Adrenal gland (tissue), 12 donors: ENCODE measurements around the gene OSGIN1. TPM values are rescaled to one million over a fixed set of nuclear protein-coding genes. Genes with fewer than 3 reads are reported as not detected.

ENCODE experiments used
- DNase-seq, 7 donors: peaks; one replicate each; pipeline ENCODE4 v3.0.0-alpha.2; 2019 to 2020
- H3K27ac ChIP-seq, 5 donors: fragments of 200-600 bp; sonication (generic) in 4 of 5; 1 replicate in 3 of 5; 2 replicates in 2 of 5; pipeline versions ENCODE4 v1.5.1 to v1.8.0; 2016 to 2020; ENCODE audit warnings: mild to moderate bottlenecking in 1 of 5
- H3K27me3 ChIP-seq: fragments of 200-600 bp; 2 replicates; pipeline ENCODE4 v1.8.0; 2021
- H3K36me3 ChIP-seq, 2 donors: fragments of 200-600 bp; replicated peaks in 1 of 2; 1 replicate in 1 of 2; 2 replicates in 1 of 2; pipeline versions ENCODE4 v1.5.1 to v1.8.0; 2018 to 2022
- H3K4me1 ChIP-seq, 2 donors: fragments of 200-600 bp; replicated peaks in 1 of 2; 1 replicate in 1 of 2; 2 replicates in 1 of 2; pipeline versions ENCODE4 v1.5.1 to v1.8.0; 2018 to 2021
- H3K4me3 ChIP-seq, 4 donors: fragments of 200-600 bp; sonication (generic) in 3 of 4; one replicate each; pipeline ENCODE4 v1.5.1; 2016 to 2018
- H3K9me3 ChIP-seq, 3 donors: fragments of 200-600 bp; sonication (generic) in 1 of 3; replicated peaks in 1 of 3; 1 replicate in 2 of 3; 2 replicates in 1 of 3; pipeline versions ENCODE4 v1.5.1 to v1.8.0; 2016 to 2021
- POLR2A ChIP-seq, 2 donors: fragments of 450-650 bp; IDR thresholded peaks; one replicate each; pipeline ENCODE4 v1.6.1; 2017; ENCODE audit warnings: antibody characterized with exemption in 2 of 2, mild to moderate bottlenecking in 2 of 2, moderate library complexity in 1 of 2
- WGBS, 4 donors: extraction: QIAGEN DNeasy Blood & Tissue Kit in 2 of 4; methylation state at CpG; one replicate each; pipeline versions ENCODE4 v1.1.5 to v1.1.7; 2013 to 2017; 5-methylcytosine and 5-hydroxymethylcytosine counted together
- intact Hi-C, 2 donors: fragments of 100-400 bp; cut with DNase I; formaldehyde crosslinking; loops; one replicate each; pipeline versions ENCODE4 v1.14.1 to v1.15.0; 2022 to 2023
- polyA plus RNA-seq, 3 donors: library from polyadenylated mRNA; stranded (reverse); fragments of 200-250 nt in 2 of 3; fragments of 350-450 nt in 1 of 3; fragmentation: Illumina TruSeq in 1 of 3; extraction: RNeasy Lipid Tissue Mini Kit (QIAGEN cat#74804) in 1 of 3; gene quantifications; one replicate each; pipeline ENCODE4 v1.2.3, GENCODE V29; 2013 to 2014
- total RNA-seq, 9 donors: library from RNA; depleted of rRNA in 4 of 9; stranded (reverse); fragments of >200 nt in 4 of 9; fragments of 120-200 nt in 1 of 9; fragmentation: NEBNext Ultra II Directional in 1 of 9; extraction: Animal tissue kit (Norgen Biotek cat#: 25700) in 1 of 9; gene quantifications; one replicate each; pipeline versions ENCODE4 v1.1.0 to v1.2.4, GENCODE V29; 2013 to 2023
- TF ChIP-seq, protein P1 (sequence below), 6 experiments: fragments of 450-650 bp in 4 of 6; fragments of 200-600 bp in 2 of 6; sonication (generic) in 1 of 6; IDR thresholded peaks; 1 replicate in 5 of 6; 2 replicates in 1 of 6; pipeline versions ENCODE4 v1.5.1 to v1.8.0; 2016 to 2021; ENCODE audit warnings: antibody characterized with exemption in 6 of 6, mild to moderate bottlenecking in 2 of 6, moderate library complexity in 1 of 6
- donor health status: healthy with polysubstance abuse.
- donor health status: Bipolar disorder and iron deficiency.
- donor health status: DM: yes; HTN: yes; CAD: no.
- donor health status: DM: no; HTN: no; CAD: no.
- donor health status: DM: no; HTN: no; CAD: no.
- donor health status: DM: yes; HTN: yes; CAD: no.

The OSGIN1 gene
- total and polyA plus RNA-seq, 12 donors, result 16.1 to 64.9 (median 19.3) TPM

DNA sequence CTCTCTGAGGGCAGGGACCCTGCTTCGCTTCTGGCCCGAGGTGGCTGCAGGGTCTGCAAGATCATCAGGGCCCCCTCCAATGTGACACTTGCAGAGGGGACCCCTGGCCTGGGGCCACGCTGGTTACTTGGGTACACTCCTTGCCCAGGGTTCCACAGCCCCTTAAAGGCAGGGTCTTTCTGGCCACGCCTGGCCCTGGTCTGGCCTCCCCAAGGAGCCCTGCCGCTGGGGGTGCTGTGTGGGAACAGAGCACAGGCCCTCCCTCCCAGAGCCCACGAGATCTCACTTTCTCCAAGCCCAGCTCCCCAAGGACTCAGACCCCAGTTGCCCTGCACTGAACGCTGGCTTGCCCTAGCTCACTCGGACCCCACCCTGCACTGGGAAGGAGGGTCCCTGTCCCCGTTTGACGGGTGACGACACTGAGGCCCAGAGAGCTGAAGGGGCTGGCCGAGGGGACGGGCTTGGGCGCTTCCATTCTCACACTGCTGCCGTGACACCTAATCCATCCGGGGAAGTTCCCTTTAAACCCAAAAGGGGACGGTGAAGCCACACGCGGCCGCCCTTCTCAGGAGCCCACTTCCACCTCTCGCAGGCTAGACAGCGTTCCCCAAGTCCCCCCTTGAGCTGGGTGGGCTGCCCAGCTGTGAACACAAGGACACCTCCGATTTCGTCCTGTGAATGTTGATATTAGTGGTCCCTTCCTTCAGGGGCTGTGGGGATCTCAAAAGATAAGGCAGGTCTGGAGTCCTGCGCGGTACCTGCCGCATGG lies 26.9 kb upstream of the OSGIN1 start:
- Histone ChIP-seq H3K36me3 (no peaks in the 10 kb centered on the region), H3K4me3 (no peak overlapping the region), H3K4me1 (peaks cover 3 to 5% of the 10 kb centered on the region in 2 donors), H3K27ac (no peak overlapping the region), H3K9me3 (no peaks in the 10 kb centered on the region), H3K27me3 (no peaks in the 10 kb centered on the region)
- no peak for TF ChIP-seq POLR2A (IDR thresholded peaks at IDR 0.05)
- TF ChIP-seq, protein P1, sequence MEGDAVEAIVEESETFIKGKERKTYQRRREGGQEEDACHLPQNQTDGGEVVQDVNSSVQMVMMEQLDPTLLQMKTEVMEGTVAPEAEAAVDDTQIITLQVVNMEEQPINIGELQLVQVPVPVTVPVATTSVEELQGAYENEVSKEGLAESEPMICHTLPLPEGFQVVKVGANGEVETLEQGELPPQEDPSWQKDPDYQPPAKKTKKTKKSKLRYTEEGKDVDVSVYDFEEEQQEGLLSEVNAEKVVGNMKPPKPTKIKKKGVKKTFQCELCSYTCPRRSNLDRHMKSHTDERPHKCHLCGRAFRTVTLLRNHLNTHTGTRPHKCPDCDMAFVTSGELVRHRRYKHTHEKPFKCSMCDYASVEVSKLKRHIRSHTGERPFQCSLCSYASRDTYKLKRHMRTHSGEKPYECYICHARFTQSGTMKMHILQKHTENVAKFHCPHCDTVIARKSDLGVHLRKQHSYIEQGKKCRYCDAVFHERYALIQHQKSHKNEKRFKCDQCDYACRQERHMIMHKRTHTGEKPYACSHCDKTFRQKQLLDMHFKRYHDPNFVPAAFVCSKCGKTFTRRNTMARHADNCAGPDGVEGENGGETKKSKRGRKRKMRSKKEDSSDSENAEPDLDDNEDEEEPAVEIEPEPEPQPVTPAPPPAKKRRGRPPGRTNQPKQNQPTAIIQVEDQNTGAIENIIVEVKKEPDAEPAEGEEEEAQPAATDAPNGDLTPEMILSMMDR (IDR thresholded peaks at IDR 0.05), result no peak
- 48 to 57% (median 50%) methylated on average over 13 to 27 of the region's 27 CpGs for WGBS, 4 donors
- no peak for DNase-seq
- intact Hi-C loops, result loop anchor here in 1 of 2 donors (5.0 to 10.0 kb wide), 2 partner anchors 41 to 129 kb away; partner anchors contain the start of gene NECAB2

DNA sequence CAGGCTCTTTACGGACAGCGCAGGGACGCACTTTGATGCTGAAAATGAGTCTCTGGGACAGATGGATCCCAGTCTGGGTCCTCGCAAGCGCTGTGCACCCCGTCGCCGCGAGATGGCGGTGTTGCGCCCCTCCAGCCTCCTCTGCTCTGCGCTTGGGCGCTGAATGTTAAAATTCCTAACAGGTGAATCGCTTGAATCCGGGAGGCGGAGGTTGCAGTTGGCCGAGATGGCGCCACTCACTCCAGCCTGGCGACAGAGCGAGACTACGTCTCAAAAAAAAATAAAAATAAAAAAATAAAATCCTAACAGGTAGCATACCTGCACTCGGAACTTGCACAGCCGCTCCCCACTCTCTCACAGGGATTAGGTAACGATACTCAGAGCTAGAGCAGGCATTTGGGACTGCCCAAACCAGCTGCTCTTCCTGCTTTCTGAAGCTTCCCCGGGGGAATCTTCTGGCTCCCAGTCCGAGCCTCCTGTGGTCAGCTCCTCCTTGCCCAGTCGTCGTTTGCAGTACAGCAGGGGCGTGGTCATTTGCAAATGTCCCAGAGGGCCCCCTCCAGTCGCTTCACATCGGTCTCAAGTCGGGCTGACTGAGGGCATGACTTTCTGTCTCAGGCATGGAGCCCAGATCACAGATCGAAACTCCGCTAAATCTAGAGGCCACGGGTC lies 26.2 kb upstream of the OSGIN1 start:
- Histone ChIP-seq H3K27me3 (no peaks in the 10 kb centered on the region), H3K9me3 (no peaks in the 10 kb centered on the region), H3K36me3 (no peaks in the 10 kb centered on the region), H3K27ac (peak overlapping the region in 2 of 5 donors; percentile 49 to 64), H3K4me1 (peaks cover 3 to 5% of the 10 kb centered on the region in 2 donors), H3K4me3 (peak overlapping the region in 1 of 4 donors; percentile 10)
- peak; percentile 76 to 90 (median 83) for DNase-seq
- WGBS, 4 donors, result 15 to 21% (median 18%) methylated on average over 23 to 35 of the region's 35 CpGs
- intact Hi-C loops, result loop anchor here in 1 of 2 donors (5.0 to 10.0 kb wide), 2 partner anchors 40 to 128 kb away; partner anchors contain the start of gene NECAB2
- TF ChIP-seq POLR2A (IDR thresholded peaks at IDR 0.05), result no peak
- TF ChIP-seq, protein P1 (IDR thresholded peaks at IDR 0.05), result peak; percentile 85 to 98 (median 88)

DNA sequence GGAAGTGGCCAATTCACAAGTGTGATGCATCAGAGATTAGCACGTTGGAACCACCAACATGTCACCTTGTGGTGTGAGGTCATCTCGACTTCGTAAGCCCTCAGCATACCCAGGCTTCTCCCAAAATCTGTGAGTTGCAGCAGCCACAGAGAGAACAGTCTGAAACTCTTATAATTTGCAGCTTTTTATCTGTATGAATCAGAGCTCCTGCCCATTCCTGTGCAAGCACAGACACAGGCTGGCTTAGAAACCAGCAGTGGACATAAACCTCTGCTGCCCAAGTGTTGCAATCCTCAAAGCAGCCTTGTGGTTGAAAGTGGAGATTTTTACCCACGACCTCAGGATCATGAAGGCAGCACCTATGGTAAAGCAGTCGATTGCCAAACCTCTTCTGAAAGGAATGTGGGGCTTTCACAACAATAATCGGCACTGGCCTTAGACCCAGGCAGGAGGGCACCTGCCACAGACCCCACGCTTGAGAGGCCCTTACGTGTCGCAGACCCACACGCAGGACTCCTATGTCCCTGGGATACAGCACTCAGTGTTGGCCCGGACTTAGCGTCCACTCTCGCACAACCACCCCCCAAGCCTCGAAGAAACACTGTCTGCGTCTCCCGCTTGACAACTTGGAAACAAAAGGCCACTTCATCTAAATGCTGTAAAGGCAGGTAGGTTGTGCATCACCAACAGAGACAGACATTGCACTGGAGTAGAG lies 24.5 kb upstream of the OSGIN1 start:
- Histone ChIP-seq H3K36me3 (no peaks in the 10 kb centered on the region), H3K27ac (peak overlapping the region in 2 of 5 donors; percentile 24 to 36), H3K4me1 (peaks cover 9% of the 10 kb centered on the region in 2 donors), H3K4me3 (no peak overlapping the region), H3K9me3 (no peaks in the 10 kb centered on the region), H3K27me3 (no peaks in the 10 kb centered on the region)
- TF ChIP-seq POLR2A (IDR thresholded peaks at IDR 0.05), result no peak
- TF ChIP-seq, protein P1 (IDR thresholded peaks at IDR 0.05), result peak in 1 of 6 experiments; percentile 8
- intact Hi-C loops, result loop anchor here in 1 of 2 donors (5.0 to 10.0 kb wide), 2 partner anchors 39 to 126 kb away; partner anchors contain the start of gene NECAB2
- WGBS, 4 donors, result 82 to 88% (median 84%) methylated on average over 14 to 16 of the region's 16 CpGs
- DNase-seq, result peak in 1 of 7 donors; percentile 50
